AG08396 (cell line): ENCODE data around the gene SAPCD1.
"Not testable (repeated sequence)": the region's sequence is repeated elsewhere in the genome, so short reads cannot be mapped to it uniquely, and the experiment has no call there.

Experiments
- DNase-seq: peaks from one replicate; pipeline ENCODE4 v3.0.0; 2012; ENCODE audit warnings: low spot score, mixed read lengths

The SAPCD1 gene

GRCh38 chr6:31778999-31779885 lies 16.8 kb downstream of the SAPCD1 start:
- DNase-seq, result no peak

- no peak for DNase-seq
These were observed 17.5 kb downstream of the SAPCD1 start for GRCh38 chr6:31779908-31780307.

GRCh38 chr6:31780507-31781243 lies 18.2 kb downstream of the SAPCD1 start:
- no peak for DNase-seq

GRCh38 chr6:31781244-31782125 lies 19.0 kb downstream of the SAPCD1 start:
- no peak for DNase-seq

- no peak for DNase-seq
These were observed 19.8 kb downstream of the SAPCD1 start for GRCh38 chr6:31782126-31782855.

- no peak for DNase-seq
These were observed 21.9 kb downstream of the SAPCD1 start for GRCh38 chr6:31784098-31784925.

GRCh38 chr6:31785475-31785874 lies 23.0 kb downstream of the SAPCD1 start:
- no peak for DNase-seq

- DNase-seq, result peak; percentile 82
These were observed 29.1 kb downstream of the SAPCD1 start for GRCh38 chr6:31791324-31792089.

- DNase-seq, result no peak
These were observed 29.6 kb downstream of the SAPCD1 start for GRCh38 chr6:31792090-31792374.

GRCh38 chr6:31792761-31793171 lies 30.3 kb downstream of the SAPCD1 start:
- peak; percentile 8 for DNase-seq

GRCh38 chr6:31793927-31794245 lies 31.4 kb downstream of the SAPCD1 start:
- DNase-seq, result not testable (repeated sequence)

GRCh38 chr6:31794294-31794865 lies 31.9 kb downstream of the SAPCD1 start:
- peak; percentile 50 for DNase-seq

- DNase-seq, result peak; percentile 77
These were observed 32.6 kb downstream of the SAPCD1 start for GRCh38 chr6:31794866-31795615.

- peak; percentile 97 for DNase-seq
These were observed 33.3 kb downstream of the SAPCD1 start, which contains the start of gene VARS1 for GRCh38 chr6:31795616-31796298. Gene VARS1, minus strand, starts transcription at chr6:31795752. Its CDS starts 535 bp downstream, at chr6:31795217.

GRCh38 chr6:31796993-31797385 lies 34.5 kb downstream of the SAPCD1 start:
- DNase-seq, result no peak

GRCh38 chr6:31797588-31797987 lies 35.1 kb downstream of the SAPCD1 start:
- DNase-seq, result no peak

- DNase-seq, result peak; percentile 28
These were observed 37.3 kb downstream of the SAPCD1 start for GRCh38 chr6:31799781-31800180.
